ENCODE data around the gene SF3A1.

SF3A1 gene

GRCh38 chr22:30351226-30351625 is 5.5 kb downstream of the SF3A1 start:
- Histone ChIP-seq H3K4me2 (ENCODE audit: low read length) (no peak overlapping the region), H2AFZ (no peak overlapping the region), H3K27me3 (ENCODE audit: control insufficient read depth, insufficient read depth, low read length) (no peaks in the 10 kb centered on the region), H3K4me3 (ENCODE audit: low read depth, low read length) (no peak overlapping the region), H3K4me1 (peaks cover 7% of the 10 kb centered on the region), H3K9ac (no peak overlapping the region), H3K27ac (no peak overlapping the region), H3K9me3 (ENCODE audit: control insufficient read depth, low read length) (no peaks in the 10 kb centered on the region), H3K79me2 (peaks cover 29% of the 10 kb centered on the region), H3K36me3 (ENCODE audit: control insufficient read depth, insufficient read depth, low read length) (no peaks in the 10 kb centered on the region)
- TF ChIP-seq, protein P1, sequence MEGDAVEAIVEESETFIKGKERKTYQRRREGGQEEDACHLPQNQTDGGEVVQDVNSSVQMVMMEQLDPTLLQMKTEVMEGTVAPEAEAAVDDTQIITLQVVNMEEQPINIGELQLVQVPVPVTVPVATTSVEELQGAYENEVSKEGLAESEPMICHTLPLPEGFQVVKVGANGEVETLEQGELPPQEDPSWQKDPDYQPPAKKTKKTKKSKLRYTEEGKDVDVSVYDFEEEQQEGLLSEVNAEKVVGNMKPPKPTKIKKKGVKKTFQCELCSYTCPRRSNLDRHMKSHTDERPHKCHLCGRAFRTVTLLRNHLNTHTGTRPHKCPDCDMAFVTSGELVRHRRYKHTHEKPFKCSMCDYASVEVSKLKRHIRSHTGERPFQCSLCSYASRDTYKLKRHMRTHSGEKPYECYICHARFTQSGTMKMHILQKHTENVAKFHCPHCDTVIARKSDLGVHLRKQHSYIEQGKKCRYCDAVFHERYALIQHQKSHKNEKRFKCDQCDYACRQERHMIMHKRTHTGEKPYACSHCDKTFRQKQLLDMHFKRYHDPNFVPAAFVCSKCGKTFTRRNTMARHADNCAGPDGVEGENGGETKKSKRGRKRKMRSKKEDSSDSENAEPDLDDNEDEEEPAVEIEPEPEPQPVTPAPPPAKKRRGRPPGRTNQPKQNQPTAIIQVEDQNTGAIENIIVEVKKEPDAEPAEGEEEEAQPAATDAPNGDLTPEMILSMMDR (IDR thresholded peaks at IDR 0.05) = no peak

DNA sequence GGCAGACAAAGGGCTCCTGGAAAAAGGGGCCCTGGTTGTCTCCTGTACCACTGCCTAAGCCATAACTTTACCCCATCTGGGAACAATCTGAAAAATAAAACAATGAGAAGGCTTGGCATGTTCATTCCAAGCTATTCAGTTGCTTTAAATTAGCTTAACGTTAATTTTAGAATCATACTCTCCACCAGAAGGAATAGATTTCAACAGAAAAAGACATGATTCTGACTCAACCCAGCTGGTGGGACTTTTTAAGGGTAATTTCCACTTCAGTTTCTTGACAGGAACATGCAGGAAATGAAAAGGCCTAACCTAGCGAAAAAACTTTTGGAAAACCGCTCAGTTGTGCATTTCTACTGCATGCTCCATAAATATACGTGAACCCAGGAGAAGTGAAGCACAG is 7.9 kb downstream of the SF3A1 start:
- no peaks in the 10 kb centered on the region for H3K36me3 ChIP-seq (ENCODE audit: control insufficient read depth, insufficient read depth, low read length)
- H3K4me3 ChIP-seq (ENCODE audit: low read depth, low read length) = no peak overlapping the region
- no peak overlapping the region for H3K27ac ChIP-seq
- no peaks in the 10 kb centered on the region for H3K4me1 ChIP-seq
- no peak overlapping the region for H3K4me2 ChIP-seq (ENCODE audit: low read length)
- no peak overlapping the region for H2AFZ ChIP-seq
- TF ChIP-seq, protein P1 (IDR thresholded peaks at IDR 0.05) = no peak
- no peak overlapping the region for H3K9ac ChIP-seq
- no peaks in the 10 kb centered on the region for H3K9me3 ChIP-seq (ENCODE audit: control insufficient read depth, low read length)
- no peaks in the 10 kb centered on the region for H3K27me3 ChIP-seq (ENCODE audit: control insufficient read depth, insufficient read depth, low read length)
- peaks cover 7% of the 10 kb centered on the region for H3K79me2 ChIP-seq

- H3K9me3 ChIP-seq (ENCODE audit: control insufficient read depth, low read length) = no peaks in the 10 kb centered on the region
- H3K4me2 ChIP-seq (ENCODE audit: low read length) = no peak overlapping the region
- H3K4me3 ChIP-seq (ENCODE audit: low read depth, low read length) = no peak overlapping the region
- no peaks in the 10 kb centered on the region for H3K4me1 ChIP-seq
- TF ChIP-seq, protein P1 (IDR thresholded peaks at IDR 0.05) = no peak
- peaks cover 7% of the 10 kb centered on the region for H3K79me2 ChIP-seq
- H3K27me3 ChIP-seq (ENCODE audit: control insufficient read depth, insufficient read depth, low read length) = no peaks in the 10 kb centered on the region
- no peaks in the 10 kb centered on the region for H3K36me3 ChIP-seq (ENCODE audit: control insufficient read depth, insufficient read depth, low read length)
- H2AFZ ChIP-seq = no peak overlapping the region
- H3K9ac ChIP-seq = no peak overlapping the region
- no peak overlapping the region for H3K27ac ChIP-seq
Observed at GRCh38 chr22:30348404-30348803, 8.3 kb downstream of the SF3A1 start.

DNA sequence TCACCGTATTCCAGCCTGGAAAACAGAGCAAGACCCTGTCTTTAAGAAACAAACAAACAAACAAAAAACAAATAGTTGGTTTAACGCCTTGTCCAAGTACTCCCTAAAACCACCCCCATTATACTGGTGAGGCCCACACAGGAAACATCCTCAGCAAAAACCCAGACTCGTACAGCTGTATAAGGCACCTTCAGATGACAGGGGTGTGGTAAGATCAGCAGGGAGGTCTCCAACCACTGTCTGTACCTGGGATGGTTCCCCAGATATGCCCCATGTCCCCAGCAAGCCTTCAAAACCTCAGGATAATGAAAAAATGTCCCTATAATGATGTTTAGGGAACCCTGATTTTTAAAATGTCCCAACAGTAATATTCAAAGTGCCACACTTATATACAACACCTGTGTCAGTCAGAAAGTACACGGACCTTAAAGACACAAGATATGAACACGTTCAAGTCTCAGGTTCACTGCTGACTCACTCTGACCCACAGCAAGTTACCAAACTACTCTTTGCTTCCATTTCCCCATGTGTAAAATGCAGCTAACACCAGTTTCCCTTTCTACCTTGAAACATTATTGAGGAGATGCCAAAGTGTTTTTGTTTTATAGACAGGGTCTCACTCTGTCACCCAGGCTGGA is 9.3 kb downstream of the SF3A1 start:
- Histone ChIP-seq H3K36me3 (ENCODE audit: control insufficient read depth, insufficient read depth, low read length) (no peaks in the 10 kb centered on the region), H3K27ac (no peak overlapping the region), H3K4me1 (no peaks in the 10 kb centered on the region), H2AFZ (no peak overlapping the region), H3K4me2 (ENCODE audit: low read length) (no peak overlapping the region), H3K9ac (no peak overlapping the region), H3K79me2 (peaks cover 7% of the 10 kb centered on the region), H3K9me3 (ENCODE audit: control insufficient read depth, low read length) (no peaks in the 10 kb centered on the region), H3K4me3 (ENCODE audit: low read depth, low read length) (no peak overlapping the region), H3K27me3 (ENCODE audit: control insufficient read depth, insufficient read depth, low read length) (no peaks in the 10 kb centered on the region)
- TF ChIP-seq, protein P1 (IDR thresholded peaks at IDR 0.05) = no peak
